HEK293 (cell line): Measurements from ENCODE around the gene DGCR8.

ENCODE experiments used
- CTCF ChIA-PET: fragments of 350-600 bp; formaldehyde crosslinking; extraction: SDS; loops from one replicate; lab custom pipeline; 2021; ENCODE audit warnings: antibody characterized with exemption; lab: Yijun Ruan, JAX
- POLR2A ChIA-PET: fragments of 300-600 bp; formaldehyde crosslinking; extraction: SDS; loops from one replicate; lab custom pipeline; 2020; ENCODE audit warnings: antibody characterized with exemption, inconsistent platforms; lab: Yijun Ruan, JAX
- H3K27ac ChIP-seq: fragments of 200-500 bp; sonication (Bioruptor generic); 2 replicates; pipeline ENCODE4 v1.5.1; 2014; ENCODE audit warnings: low read depth, low read length, control low read depth, inconsistent platforms; ENCODE audit errors: extremely low read depth
- H3K36me3 ChIP-seq, 2 experiments: fragments of 200-500 bp in 1 of 2; sonication (Bioruptor generic) in 1 of 2; 1 replicate in 1 of 2; 2 replicates in 1 of 2; pipeline ENCODE4 v1.5.1; 2014 to 2017; ENCODE audit warnings: inconsistent platforms in 2 of 2, low read length in 2 of 2; ENCODE audit not compliant: control insufficient read depth in 2 of 2, insufficient read depth in 1 of 2
- H3K4me1 ChIP-seq: fragments of 200-500 bp; sonication (Bioruptor generic); 2 replicates; pipeline ENCODE4 v1.5.1; 2014; ENCODE audit warnings: mild to moderate bottlenecking, low read length, inconsistent platforms; ENCODE audit not compliant: control insufficient read depth, insufficient read depth
- H3K4me3 ChIP-seq: 2 replicates; pipeline ENCODE4 v1.5.1; 2011; ENCODE audit warnings: low read depth, mild to moderate bottlenecking, control low read depth, low read length, moderate library complexity
- H3K9me3 ChIP-seq: fragments of 200-500 bp; sonication (Bioruptor generic); 2 replicates; pipeline ENCODE4 v1.5.1; 2014; ENCODE audit warnings: low read depth, low read length, inconsistent platforms; ENCODE audit not compliant: control insufficient read depth, insufficient read depth
- GLI2 ChIP-seq: fragments of 450-650 bp; formaldehyde crosslinking; IDR thresholded peaks from 2 replicates; pipeline ENCODE4; 2017; ENCODE audit warnings: missing biosample characterization, missing genetic modification characterization, low read depth, borderline replicate concordance
- HIC1 ChIP-seq: fragments of 450-650 bp; formaldehyde crosslinking; IDR thresholded peaks from 2 replicates; pipeline ENCODE4 v1.5.1; 2016; ENCODE audit warnings: missing biosample characterization, missing genetic modification characterization
- PRDM1 ChIP-seq: fragments of 450-650 bp; formaldehyde crosslinking; IDR thresholded peaks from 2 replicates; pipeline ENCODE4; 2016; ENCODE audit warnings: missing biosample characterization, missing genetic modification characterization
- TSHZ1 ChIP-seq: fragments of 450-650 bp; formaldehyde crosslinking; IDR thresholded peaks from 2 replicates; pipeline ENCODE4 v1.5.1; 2016; ENCODE audit warnings: missing biosample characterization, missing genetic modification characterization, borderline replicate concordance
- WT1 ChIP-seq: fragments of 450-650 bp; formaldehyde crosslinking; IDR thresholded peaks from 2 replicates; pipeline ENCODE4 v1.5.1; 2016; ENCODE audit warnings: missing biosample characterization, missing genetic modification characterization
- ZBTB20 ChIP-seq: fragments of 450-650 bp; formaldehyde crosslinking; IDR thresholded peaks from 2 replicates; pipeline ENCODE4 v1.5.1; 2016; ENCODE audit warnings: missing biosample characterization, missing genetic modification characterization
- ZBTB26 ChIP-seq: fragments of 450-650 bp; formaldehyde crosslinking; optimal IDR thresholded peaks from 2 replicates; pipeline ENCODE3; 2016; ENCODE audit warnings: missing biosample characterization, mild to moderate bottlenecking, missing genetic modification characterization
- ZEB2 ChIP-seq: fragments of 450-650 bp; formaldehyde crosslinking; IDR thresholded peaks from 2 replicates; pipeline ENCODE4 v1.5.1; 2016; ENCODE audit warnings: missing biosample characterization, missing genetic modification characterization
- ZIC2 ChIP-seq: fragments of 450-650 bp; formaldehyde crosslinking; IDR thresholded peaks from 2 replicates; pipeline ENCODE4 v1.5.1; 2016; ENCODE audit warnings: missing biosample characterization, missing genetic modification characterization
- ZNF133 ChIP-seq: fragments of 450-650 bp; formaldehyde crosslinking; IDR thresholded peaks from 2 replicates; pipeline ENCODE4 v1.5.1; 2016; ENCODE audit warnings: missing biosample characterization, missing genetic modification characterization
- ZNF138 ChIP-seq: fragments of 450-650 bp; formaldehyde crosslinking; IDR thresholded peaks from 2 replicates; pipeline ENCODE4 v1.5.1; 2016; ENCODE audit warnings: missing biosample characterization, missing genetic modification characterization, borderline replicate concordance
- ZNF140 ChIP-seq: fragments of 450-650 bp; formaldehyde crosslinking; IDR thresholded peaks from 2 replicates; pipeline ENCODE4 v1.5.1; 2016; ENCODE audit warnings: missing biosample characterization, missing genetic modification characterization
- ZNF24 ChIP-seq: fragments of 450-650 bp; formaldehyde crosslinking; IDR thresholded peaks from 2 replicates; pipeline ENCODE4 v1.5.1; 2016; ENCODE audit warnings: missing biosample characterization, missing genetic modification characterization
- ZNF266 ChIP-seq: fragments of 450-650 bp; formaldehyde crosslinking; IDR thresholded peaks from 2 replicates; pipeline ENCODE4 v1.5.1; 2016; ENCODE audit warnings: missing biosample characterization, missing genetic modification characterization, low read depth
- ZNF391 ChIP-seq: fragments of 450-650 bp; formaldehyde crosslinking; IDR thresholded peaks from 2 replicates; pipeline ENCODE4 v1.5.1; 2016; ENCODE audit warnings: low read depth, missing biosample characterization, missing genetic modification characterization, borderline replicate concordance
- ZNF404 ChIP-seq: fragments of 450-650 bp; formaldehyde crosslinking; IDR thresholded peaks from 2 replicates; pipeline ENCODE4 v1.5.1; 2017; ENCODE audit warnings: missing biosample characterization, missing genetic modification characterization
- ZNF510 ChIP-seq: fragments of 450-650 bp; formaldehyde crosslinking; IDR thresholded peaks from 2 replicates; pipeline ENCODE4 v1.5.1; 2018; ENCODE audit warnings: mild to moderate bottlenecking, missing genetic modification characterization, missing biosample characterization; ENCODE audit not compliant: insufficient replicate concordance
- ZNF692 ChIP-seq: fragments of 450-650 bp; formaldehyde crosslinking; IDR thresholded peaks from 2 replicates; pipeline ENCODE4 v1.5.1; 2016; ENCODE audit warnings: missing biosample characterization, missing genetic modification characterization

DGCR8 gene

GRCh38 chr22:20105456-20106204 lies 25.6 kb downstream of the DGCR8 start:
- POLR2A ChIA-PET: interaction anchor here (1.0 to 1.9 kb wide), 2 partner anchors 10 to 12 kb away, joined by 3 to 7 read pairs; partner anchors contain the start of genes RANBP1 and TRMT2A
- TF ChIP-seq ZNF692 (no peak), GLI2 (tag by site-specific recombination) (no peak), ZNF140 (tag by site-specific recombination) (no peak), ZEB2 (no peak), ZIC2 (tag by site-specific recombination) (peak; percentile 45), ZNF24 (no peak), ZBTB20 (no peak)
- H3K4me3 ChIP-seq: no peak overlapping the region
- no peak overlapping the region for H3K27ac ChIP-seq
- H3K9me3 ChIP-seq: no peaks in the 10 kb centered on the region
- CTCF ChIA-PET: no interaction called here
- H3K4me1 ChIP-seq: no peaks in the 10 kb centered on the region
- H3K36me3 ChIP-seq: peaks cover 23 to 99% of the 10 kb centered on the region in 2 experiments; a peak in 2 of 3 replicates

GRCh38 chr22:20106205-20106848 lies 26.3 kb downstream of the DGCR8 start:
- ChIA-PET POLR2A (interaction anchor here (1.0 to 1.9 kb wide), 2 partner anchors 9 to 11 kb away, joined by 3 to 7 read pairs; partner anchors contain the start of genes RANBP1 and TRMT2A), CTCF (no interaction called here)
- Histone ChIP-seq H3K9me3 (no peaks in the 10 kb centered on the region), H3K4me1 (no peaks in the 10 kb centered on the region), H3K4me3 (no peak overlapping the region), H3K27ac (no peak overlapping the region; the same call in 1 of the 2 replicates), H3K36me3 (peaks cover 20 to 99% of the 10 kb centered on the region in 2 experiments; a peak in 2 of 3 replicates)
- no peak for TF ChIP-seq ZNF404 (tag by site-specific recombination)
- TF ChIP-seq ZNF266 (tag by site-specific recombination): no peak
- TF ChIP-seq ZNF133 (tag by site-specific recombination): no peak
- TF ChIP-seq ZNF510 (tag by site-specific recombination): no peak

GRCh38 chr22:20106849-20107237 lies 26.8 kb downstream of the DGCR8 start:
- Histone ChIP-seq H3K36me3 (peaks cover 17 to 98% of the 10 kb centered on the region in 2 experiments; a peak in 2 of 3 replicates), H3K4me3 (no peak overlapping the region)
- 0 out of 2 replicates have a peak, but pooled peaks have one; percentile 44 for TF ChIP-seq PRDM1 (tag by site-specific recombination)
- no peak for TF ChIP-seq WT1 (tag by site-specific recombination)
- no peak for TF ChIP-seq ZBTB26
- TF ChIP-seq ZNF391 (tag by site-specific recombination): no peak
- no peak for TF ChIP-seq HIC1 (tag by site-specific recombination)
- TF ChIP-seq ZNF138 (tag by site-specific recombination): no peak
- TF ChIP-seq TSHZ1 (tag by site-specific recombination): no peak

More at GRCh38 chr22:20106849-20107237, 26.8 kb downstream of the DGCR8 start:
- CTCF ChIA-PET: no interaction called here
- Histone ChIP-seq H3K27ac (no peak overlapping the region), H3K4me1 (no peaks in the 10 kb centered on the region), H3K9me3 (no peaks in the 10 kb centered on the region)
- POLR2A ChIA-PET: no interaction called here
